Neural cell (in vitro differentiated cells): Measurements from ENCODE around the gene MT1H.

ENCODE experiments used
- EP300 ChIP-seq: fragments of 450-650 bp; conservative IDR thresholded peaks from 2 replicates; pipeline ENCODE4 v1.6.1; 2014; ENCODE audit warnings: antibody characterized with exemption, mild to moderate bottlenecking, moderate library complexity; ENCODE audit not compliant: poor library complexity, severe bottlenecking
- EZH2 ChIP-seq: fragments of 200-600, 300-800 bp; shearing (Covaris generic), sonication (generic); IDR thresholded peaks from 2 replicates; pipeline ENCODE4 v1.6.1; 2014; ENCODE audit warnings: antibody characterized with exemption, low read length, borderline replicate concordance, mild to moderate bottlenecking; ENCODE audit not compliant: insufficient read depth, poor library complexity, severe bottlenecking
- POLR2AphosphoS5 ChIP-seq: IDR thresholded peaks from 2 replicates; pipeline ENCODE4 v1.6.1; 2012
- TAF1 ChIP-seq: IDR thresholded peaks from 2 replicates; pipeline ENCODE4 v1.6.1; 2012; ENCODE audit warnings: low read depth
- TF ChIP-seq, protein P1 (sequence below): fragments of 450-650 bp; IDR thresholded peaks from 2 replicates; pipeline ENCODE4 v1.5.1; 2014; ENCODE audit warnings: antibody characterized with exemption, mild to moderate bottlenecking, moderate library complexity; ENCODE audit not compliant: poor library complexity, severe bottlenecking
- TF ChIP-seq, protein P2 (sequence below): IDR thresholded peaks from 2 replicates; pipeline ENCODE4 v1.6.1; 2012; ENCODE audit warnings: borderline replicate concordance

DNA sequence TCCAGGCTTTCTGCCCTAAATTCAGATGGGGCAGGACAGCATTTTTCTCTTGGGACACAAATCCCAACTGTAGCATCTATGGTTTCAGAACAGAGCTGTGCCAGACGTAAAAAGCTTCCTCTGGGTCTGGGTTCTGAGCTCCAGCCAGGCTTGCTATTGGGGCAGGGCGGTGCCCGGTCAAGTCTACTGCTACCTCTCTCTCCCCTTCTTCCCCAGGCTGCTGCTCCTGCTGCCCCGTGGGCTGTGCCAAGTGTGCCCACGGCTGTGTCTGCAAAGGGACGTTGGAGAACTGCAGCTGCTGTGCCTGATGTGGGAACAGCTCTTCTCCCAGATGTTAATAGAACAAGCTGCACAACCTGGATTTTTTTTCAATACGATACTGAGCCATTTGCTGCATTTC, 36.1 kb upstream of the MT1H start:
- TF ChIP-seq, protein P1, sequence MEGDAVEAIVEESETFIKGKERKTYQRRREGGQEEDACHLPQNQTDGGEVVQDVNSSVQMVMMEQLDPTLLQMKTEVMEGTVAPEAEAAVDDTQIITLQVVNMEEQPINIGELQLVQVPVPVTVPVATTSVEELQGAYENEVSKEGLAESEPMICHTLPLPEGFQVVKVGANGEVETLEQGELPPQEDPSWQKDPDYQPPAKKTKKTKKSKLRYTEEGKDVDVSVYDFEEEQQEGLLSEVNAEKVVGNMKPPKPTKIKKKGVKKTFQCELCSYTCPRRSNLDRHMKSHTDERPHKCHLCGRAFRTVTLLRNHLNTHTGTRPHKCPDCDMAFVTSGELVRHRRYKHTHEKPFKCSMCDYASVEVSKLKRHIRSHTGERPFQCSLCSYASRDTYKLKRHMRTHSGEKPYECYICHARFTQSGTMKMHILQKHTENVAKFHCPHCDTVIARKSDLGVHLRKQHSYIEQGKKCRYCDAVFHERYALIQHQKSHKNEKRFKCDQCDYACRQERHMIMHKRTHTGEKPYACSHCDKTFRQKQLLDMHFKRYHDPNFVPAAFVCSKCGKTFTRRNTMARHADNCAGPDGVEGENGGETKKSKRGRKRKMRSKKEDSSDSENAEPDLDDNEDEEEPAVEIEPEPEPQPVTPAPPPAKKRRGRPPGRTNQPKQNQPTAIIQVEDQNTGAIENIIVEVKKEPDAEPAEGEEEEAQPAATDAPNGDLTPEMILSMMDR = no peak
- TF ChIP-seq, protein P2, sequence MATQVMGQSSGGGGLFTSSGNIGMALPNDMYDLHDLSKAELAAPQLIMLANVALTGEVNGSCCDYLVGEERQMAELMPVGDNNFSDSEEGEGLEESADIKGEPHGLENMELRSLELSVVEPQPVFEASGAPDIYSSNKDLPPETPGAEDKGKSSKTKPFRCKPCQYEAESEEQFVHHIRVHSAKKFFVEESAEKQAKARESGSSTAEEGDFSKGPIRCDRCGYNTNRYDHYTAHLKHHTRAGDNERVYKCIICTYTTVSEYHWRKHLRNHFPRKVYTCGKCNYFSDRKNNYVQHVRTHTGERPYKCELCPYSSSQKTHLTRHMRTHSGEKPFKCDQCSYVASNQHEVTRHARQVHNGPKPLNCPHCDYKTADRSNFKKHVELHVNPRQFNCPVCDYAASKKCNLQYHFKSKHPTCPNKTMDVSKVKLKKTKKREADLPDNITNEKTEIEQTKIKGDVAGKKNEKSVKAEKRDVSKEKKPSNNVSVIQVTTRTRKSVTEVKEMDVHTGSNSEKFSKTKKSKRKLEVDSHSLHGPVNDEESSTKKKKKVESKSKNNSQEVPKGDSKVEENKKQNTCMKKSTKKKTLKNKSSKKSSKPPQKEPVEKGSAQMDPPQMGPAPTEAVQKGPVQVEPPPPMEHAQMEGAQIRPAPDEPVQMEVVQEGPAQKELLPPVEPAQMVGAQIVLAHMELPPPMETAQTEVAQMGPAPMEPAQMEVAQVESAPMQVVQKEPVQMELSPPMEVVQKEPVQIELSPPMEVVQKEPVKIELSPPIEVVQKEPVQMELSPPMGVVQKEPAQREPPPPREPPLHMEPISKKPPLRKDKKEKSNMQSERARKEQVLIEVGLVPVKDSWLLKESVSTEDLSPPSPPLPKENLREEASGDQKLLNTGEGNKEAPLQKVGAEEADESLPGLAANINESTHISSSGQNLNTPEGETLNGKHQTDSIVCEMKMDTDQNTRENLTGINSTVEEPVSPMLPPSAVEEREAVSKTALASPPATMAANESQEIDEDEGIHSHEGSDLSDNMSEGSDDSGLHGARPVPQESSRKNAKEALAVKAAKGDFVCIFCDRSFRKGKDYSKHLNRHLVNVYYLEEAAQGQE = no peak
- TF ChIP-seq EP300 (no peak), POLR2AphosphoS5 (no peak), EZH2 (no peak), TAF1 (no peak)
